ENCODE data around the gene TEX14.

Gene TEX14

GRCh38 chr17:58517378-58517927 is 174.4 kb downstream of the TEX14 start:
- DNase-seq: no peak

- no peak for DNase-seq
Measured at GRCh38 chr17:58516644-58517377, 175.0 kb downstream of the TEX14 start.

- DNase-seq: no peak
Measured at GRCh38 chr17:58515286-58515685, 176.6 kb downstream of the TEX14 start.

GRCh38 chr17:58514770-58515157 is 177.1 kb downstream of the TEX14 start:
- no peak for DNase-seq

GRCh38 chr17:58513965-58514769 is 177.7 kb downstream of the TEX14 start, which contains the start of gene MTMR4:
Gene MTMR4 (minus strand): TSS chr17:58514638. CDS start chr17:58514407, 231 bp downstream.
- peak; percentile 25 to 40 for DNase-seq

GRCh38 chr17:58513267-58513964 is 178.4 kb downstream of the TEX14 start:
- no peak for DNase-seq

GRCh38 chr17:58510075-58510474 is 181.8 kb downstream of the TEX14 start:
- DNase-seq: no peak

- DNase-seq: no peak
Measured at GRCh38 chr17:58508341-58509067, 183.3 kb downstream of the TEX14 start.

- no peak for DNase-seq
Measured at GRCh38 chr17:58507123-58507634, 184.7 kb downstream of the TEX14 start.
